Activated CD4-positive, alpha-beta T cell treated with anti-CD3 and anti-CD28 coated beads, Interleukin-2, Interleukin-6, amounts not matched to agents 100 ng/mL and 50 ng/mL, durations not matched to agents 16 hours and 8 hours (primary cell): Measurements from ENCODE around the gene AVL9.

Source experiments
- DNase-seq: peaks from one replicate; pipeline ENCODE4 v3.0.0-alpha.2; 2020

AVL9 gene

DNA sequence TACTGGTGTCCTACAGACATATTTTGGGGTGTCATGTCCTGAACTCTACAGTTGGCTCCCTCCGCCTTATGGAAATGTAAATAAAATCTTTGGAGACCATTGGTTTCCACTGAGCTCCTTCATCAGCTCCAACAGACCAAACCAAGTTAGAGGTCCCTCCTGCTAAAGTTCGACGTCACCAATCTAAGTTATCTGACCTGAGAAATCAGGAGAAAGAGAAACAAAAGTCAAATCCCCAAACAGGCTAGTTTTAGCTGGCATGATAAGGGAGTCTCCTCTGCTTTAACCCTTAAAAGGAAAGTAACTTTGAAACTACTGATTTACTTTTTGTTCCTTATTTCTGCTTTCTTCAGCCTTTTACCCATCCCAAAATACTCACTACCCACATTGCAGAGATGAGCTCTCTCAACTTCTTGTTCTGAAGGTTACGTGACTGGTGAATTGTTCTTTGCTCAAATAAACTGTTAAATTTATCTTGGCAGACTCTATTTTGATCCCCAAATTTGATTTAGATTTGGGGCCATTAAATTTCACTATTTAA, 39.9 kb downstream of the AVL9 start:
- no peak for DNase-seq

DNA sequence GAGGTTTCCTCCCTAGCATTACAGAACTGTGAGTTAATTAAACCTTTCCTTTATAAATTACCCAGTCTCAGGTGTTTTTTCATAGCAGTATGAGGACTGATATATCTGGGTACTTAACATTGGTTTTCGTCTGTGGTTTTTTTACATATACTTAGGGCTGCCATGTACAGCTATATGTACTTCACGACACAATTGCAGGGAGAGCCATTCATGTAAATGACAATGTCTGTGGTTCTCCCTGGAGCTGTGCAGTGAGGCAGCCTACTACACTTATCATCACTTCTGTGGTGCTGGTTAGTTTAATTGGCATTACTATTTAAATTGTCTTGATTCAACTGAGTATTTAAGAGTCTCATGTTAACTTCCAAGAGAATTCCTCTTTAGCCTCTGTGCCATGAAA, 40.7 kb downstream of the AVL9 start:
- no peak for DNase-seq

DNA sequence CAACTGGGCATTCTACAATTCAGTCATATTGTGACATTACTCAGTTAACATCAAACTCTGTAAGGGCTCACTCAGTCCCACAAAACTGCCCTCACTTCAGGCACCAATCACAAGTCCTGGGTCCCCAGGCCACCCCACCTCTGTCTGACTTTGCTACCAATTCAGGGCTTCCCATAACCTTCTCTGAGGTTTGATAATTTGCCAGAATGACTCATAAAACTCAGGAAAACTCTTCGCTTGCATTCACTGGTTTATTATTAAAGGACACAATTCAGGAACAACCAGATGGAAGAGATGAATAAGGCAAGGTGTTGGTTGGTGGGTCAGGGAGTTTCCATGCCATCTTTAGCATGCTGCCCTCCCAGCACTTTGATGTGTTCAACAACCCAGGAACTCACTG, 41.3 kb downstream of the AVL9 start:
- no peak for DNase-seq

DNA sequence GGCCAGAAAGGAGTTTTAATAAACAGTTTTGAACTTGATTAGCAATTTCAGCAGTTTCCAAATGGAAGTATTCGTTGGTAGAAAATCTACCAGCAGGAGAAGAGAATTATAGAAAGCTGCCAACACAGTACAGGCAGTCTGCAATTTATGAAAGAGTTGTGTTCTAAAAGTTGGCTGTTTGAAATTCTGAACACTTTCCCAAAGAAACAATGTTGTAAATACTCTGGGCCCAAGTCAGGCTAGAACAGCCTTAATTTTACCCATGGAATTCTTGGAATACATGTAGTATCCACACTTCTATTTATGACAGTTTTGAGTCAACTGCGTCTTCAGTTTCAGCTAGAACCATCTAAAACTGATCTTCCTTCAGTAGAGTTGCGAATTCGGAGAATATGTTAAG, 42.5 kb downstream of the AVL9 start:
- no peak for DNase-seq

DNA sequence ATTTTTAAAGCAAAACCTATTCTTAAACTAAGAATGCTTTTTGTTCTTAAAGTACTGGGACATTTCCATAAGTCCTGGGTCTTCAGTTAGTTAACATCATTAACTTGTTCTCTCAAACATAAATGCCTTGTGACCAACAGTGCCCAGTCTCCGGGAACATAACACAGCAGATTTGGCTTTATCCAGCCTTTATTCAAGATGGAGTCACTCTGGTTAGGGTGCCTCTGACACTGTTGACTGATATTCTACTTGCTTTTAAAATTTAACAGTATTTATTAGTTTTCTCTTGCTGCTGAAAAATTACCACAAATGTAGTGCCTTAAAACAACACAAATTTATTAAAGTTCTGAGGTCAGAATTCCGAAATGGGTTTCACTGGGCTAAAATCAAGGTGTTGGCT, 44.1 kb downstream of the AVL9 start:
- no peak for DNase-seq

DNA sequence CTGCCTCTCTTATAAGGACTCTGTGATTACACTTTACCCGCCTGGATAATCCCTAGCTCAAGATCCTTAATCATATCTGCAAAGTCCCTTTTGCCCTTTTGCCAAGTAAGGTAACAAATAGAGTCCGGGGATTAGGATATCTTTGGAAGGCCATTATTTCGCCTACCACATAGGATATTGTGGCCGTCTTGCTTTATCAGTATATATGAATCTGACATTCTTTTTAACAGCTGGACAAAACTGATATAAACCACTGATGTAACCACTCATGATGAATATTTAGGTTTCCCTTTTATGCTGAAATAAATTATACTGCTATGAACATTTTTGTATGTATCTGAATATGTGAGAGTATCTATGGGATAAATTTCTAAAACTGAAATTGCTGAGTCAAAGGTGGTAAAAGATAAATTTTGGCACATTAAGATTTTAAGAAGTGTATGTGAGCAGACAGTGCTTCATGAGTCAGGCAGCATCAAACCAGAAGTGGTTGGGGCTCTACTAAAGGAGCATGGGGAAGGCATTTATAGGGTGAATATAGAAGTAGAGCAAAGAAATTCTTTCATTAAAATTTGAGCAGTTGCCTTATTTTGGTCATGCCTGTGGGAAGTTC, 44.7 kb downstream of the AVL9 start:
- peak; percentile 27 for DNase-seq

DNA sequence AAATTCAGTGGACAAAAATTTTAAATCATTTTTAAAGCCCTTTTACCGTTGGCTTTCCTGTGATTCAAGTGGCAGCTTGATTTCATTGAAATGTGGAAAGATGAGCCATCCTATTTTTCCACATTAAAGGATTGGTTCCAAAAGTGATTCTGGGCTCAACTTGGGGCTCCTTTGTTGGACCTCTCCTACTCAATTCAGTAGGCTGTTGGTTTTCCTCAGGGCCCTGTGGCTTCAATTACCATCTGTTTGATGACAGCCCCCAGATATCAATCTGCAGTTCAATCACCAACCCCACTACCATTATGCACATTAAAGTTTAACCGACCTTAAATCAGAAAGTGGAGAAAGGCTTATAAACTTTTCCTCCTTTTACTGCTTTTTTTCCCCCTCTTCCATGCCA, 47.3 kb downstream of the AVL9 start:
- no peak for DNase-seq

DNA sequence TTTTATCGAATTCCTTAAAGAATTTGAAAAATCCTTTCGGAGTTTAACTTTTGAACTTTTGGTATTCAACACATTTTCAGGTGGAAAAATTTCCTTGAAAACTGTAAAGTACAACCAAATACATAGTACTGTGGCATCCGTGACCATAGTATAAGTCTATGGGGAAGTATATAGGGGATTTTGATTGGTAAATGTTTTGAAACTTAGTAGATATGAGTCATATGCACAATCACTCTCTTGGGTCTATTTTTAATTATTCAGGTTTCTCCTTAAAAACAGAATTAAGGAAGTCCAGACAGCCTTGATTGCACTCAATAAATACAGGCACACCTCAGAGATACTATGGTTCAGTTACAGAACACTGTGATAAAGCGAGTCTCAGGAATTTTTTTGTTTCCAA, 64.2 kb downstream of the AVL9 start:
- DNase-seq, result no peak

DNA sequence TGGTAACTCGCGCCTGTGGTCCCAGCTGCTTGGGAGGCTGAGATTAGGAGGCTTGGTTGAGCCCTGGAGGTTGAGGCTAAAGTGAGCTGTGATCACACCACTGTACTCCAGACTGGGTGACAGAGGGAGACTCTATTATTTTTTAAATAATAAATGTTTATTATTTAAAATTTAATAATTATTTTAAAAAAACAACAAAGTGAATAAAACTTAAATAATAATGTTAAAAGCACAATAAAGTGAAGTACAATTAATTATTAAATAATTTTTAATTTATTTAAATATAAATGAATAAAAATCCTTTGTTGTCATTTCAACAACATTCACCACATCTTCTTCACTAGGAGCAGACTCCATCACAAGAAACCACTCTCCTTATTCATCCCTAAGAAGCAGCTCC, 64.8 kb downstream of the AVL9 start:
- no peak for DNase-seq

DNA sequence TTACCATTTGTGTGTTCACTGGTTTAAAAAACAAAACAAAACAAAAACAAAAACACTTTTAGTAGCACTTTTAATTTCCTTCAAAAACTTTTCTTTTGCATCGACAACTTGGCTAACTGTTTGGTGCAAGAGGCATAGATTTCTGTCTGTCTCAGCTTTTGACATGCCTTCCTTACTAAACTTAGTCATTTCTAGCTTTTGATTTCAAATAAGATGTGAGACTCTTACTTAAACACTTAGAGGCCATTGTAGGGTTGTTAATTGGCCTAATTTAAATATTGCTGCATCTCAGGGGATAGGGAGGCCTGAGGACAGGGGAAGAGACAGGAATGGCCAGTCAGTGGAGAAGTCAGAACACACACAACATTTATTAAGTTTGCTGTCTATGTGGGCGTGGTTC, 66.3 kb downstream of the AVL9 start:
- DNase-seq, result peak; percentile 30

DNA sequence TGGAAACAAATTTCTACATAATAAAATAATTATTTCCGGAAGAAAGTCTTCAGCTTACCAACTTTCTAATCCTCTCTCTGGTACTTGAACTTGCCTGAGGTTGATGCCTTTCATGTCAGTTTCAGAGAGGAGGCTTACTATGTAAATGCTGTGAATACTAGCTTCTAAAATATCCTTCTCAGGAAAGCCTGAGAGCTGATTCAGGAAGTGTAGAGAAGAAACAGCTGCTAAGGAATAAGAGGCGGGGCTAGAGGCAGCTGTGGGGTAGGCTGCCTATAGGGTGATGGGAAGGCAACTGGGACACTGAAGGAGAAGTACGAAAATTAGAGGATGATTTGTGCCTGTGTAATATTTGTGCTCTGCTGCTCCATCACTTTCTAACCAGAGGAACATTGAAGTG, 69.3 kb downstream of the AVL9 start:
- DNase-seq, result no peak

DNA sequence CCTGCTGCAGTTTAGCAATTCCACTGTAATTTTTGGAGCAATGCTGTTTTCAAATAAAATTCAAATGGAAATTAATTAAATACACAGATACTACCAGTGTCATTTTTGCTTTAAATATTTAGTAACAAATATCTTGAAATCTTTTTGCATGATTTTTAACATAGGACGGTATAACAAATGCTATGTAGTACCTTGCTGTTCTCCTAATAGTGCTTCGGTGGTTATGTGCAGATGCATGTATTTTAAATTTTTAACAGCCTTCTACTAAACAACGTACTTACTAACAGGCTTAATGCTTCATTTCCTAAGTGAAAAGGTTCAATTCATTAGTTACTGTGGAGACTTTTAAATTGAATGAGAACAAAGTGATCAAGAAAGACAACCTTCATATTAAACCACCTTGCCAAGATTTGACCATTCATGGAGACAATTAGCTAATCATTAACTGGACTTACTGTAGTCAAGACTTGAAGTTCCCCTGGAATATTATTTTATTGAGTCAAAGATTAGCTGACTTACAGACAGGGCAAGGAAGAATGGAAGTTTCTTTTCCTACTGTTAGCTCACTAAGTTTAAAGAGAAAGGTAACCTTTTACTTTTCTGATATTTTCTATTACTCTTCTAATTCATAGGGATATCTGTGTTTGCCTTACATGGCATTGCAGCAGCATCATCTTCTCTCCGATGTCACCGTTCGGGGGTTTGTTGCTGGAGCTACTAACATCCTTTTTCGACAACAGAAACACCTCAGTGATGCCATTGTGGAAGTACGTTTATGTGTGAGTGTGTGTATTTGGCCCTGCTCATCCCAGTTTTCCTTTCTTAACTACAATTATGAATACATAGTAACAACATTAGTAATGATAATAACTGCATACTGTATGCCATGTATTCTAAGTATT, 74.3 kb downstream of the AVL9 start:
- DNase-seq, result no peak

DNA sequence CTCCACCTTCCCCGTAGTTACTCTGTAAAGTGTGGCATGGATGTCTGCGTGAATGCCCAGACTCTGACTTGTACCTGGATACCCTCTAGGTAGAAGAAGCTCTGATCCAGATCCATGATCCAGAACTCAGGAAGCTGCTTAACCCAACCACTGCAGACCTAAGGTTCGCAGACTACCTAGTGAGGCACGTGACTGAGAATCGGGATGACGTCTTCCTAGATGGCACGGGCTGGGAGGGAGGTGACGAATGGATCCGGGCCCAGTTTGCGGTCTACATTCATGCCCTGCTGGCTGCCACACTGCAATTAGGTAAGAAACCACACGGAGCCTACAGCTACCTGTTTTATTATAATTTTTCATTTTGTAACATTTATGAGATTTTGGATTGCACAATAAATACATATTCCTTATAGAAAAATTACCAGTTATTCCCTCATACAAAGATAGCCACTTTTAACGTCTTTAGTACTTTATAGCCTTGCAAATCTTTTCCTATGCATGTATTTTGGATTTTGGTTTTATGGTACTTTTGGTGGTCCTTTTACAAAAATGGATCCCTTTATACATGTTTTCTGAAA, 77.9 kb downstream of the AVL9 start:
- DNase-seq, result no peak

DNA sequence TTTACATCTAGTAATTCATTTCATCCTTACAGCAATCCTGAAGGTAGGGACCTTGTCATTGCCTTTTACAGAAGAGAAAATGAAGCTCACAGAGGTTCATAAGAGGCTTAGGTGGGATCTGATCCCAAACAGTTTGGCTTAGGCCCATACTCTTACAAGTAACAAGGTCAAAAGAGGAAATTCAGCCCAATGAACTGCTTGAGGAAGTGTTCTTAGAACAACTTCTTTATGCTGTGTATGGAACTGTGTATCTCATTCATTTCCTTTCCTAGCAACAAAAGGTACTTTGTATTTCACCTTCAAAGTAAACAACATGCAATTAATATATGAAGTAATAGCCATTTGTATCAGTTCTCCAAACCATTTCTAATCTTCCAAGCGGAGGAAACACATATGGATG, 79.3 kb downstream of the AVL9 start:
- no peak for DNase-seq

DNA sequence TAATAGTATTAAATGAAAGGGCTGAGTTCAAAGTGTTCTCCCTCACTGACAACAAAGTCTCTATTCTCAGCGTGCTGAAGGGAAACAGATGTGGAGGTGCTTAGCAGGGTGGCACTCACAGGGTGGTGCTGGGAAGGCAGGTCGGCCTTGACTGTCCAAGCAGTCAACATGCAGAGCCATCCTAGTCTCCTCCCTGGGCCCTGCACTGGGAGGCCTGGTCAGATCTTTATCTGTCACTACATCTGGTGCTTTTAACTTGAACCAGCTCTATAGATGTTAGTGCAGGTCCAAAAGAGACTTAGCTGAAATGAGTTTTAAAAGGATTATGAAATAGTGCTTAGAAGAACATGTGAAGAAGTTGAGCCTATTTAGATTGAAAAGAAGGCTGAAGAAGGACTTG, 82.1 kb downstream of the AVL9 start:
- no peak for DNase-seq

DNA sequence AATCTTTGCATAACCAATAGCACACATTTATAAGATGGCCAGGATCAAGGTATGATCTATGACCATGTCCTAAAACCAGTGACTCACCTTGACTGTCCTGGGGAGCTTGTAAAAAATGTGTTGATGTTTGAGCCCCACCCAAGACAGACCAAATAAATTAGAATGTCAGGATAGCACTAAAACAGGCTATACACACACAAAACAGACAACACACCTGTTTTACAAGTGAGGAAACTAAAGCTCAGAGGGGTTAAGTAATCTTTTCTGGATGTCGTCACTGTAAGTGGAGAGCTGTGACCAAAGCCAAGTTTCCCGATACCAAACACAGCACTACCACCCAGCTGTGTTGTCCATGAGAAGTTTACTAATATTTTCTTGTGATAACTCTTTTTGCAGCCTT, 84.5 kb downstream of the AVL9 start:
- DNase-seq, result no peak

DNA sequence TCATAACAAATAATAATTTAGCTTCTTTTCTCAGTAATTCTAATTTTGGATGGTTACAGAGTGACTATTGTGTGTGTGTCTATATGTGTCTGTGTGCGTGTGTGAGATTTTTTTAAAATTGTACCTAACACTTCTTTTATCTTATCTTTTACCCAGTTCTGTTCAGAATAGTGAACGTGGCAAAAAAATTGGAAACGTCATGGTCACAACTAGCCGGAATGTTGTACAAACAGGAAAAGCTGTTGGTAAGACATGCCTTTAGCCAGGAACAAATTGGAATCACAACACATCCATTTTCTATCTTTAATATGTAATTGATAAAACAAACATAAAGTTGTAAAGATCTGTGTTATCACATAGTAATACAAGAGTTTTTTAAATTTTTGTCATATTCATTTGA, 85.4 kb downstream of the AVL9 start:
- DNase-seq, result no peak

DNA sequence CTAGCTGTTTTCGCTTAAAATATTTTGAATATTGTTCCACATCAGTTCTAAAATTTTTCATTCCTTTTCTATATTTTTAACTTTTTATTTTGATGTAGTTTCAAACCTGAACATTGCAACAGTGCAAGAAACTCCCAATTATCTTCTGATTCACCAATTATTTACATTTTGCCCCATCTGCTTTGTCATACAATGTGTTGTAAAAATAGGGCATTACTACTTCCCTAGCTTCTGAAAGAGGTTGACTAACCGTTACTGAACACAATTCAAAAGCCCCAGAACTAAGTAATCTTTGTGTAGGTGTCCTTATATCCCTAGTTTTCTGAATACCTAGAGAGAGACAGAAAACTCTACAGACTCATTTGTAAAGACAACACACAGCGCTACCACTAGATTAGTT, 86.7 kb downstream of the AVL9 start:
- DNase-seq, result no peak

DNA sequence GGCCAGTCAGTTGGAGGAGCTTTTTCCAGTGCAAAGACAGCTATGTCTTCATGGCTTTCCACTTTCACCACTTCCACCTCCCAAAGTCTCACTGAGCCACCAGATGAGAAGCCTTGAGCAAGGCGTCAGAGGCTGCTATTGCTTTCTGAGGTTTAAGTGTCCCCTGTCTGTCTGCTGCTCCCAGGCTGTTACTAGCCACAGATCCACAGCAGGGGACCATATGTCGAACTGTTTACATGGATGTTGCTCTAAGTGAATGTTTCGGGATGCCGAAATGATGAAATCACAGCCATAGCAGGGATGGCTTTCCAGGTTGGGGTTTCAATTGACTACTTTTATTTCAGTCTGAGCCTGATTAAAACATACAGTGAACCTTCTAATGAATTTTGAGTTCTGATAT, 88.5 kb downstream of the AVL9 start:
- no peak for DNase-seq

DNA sequence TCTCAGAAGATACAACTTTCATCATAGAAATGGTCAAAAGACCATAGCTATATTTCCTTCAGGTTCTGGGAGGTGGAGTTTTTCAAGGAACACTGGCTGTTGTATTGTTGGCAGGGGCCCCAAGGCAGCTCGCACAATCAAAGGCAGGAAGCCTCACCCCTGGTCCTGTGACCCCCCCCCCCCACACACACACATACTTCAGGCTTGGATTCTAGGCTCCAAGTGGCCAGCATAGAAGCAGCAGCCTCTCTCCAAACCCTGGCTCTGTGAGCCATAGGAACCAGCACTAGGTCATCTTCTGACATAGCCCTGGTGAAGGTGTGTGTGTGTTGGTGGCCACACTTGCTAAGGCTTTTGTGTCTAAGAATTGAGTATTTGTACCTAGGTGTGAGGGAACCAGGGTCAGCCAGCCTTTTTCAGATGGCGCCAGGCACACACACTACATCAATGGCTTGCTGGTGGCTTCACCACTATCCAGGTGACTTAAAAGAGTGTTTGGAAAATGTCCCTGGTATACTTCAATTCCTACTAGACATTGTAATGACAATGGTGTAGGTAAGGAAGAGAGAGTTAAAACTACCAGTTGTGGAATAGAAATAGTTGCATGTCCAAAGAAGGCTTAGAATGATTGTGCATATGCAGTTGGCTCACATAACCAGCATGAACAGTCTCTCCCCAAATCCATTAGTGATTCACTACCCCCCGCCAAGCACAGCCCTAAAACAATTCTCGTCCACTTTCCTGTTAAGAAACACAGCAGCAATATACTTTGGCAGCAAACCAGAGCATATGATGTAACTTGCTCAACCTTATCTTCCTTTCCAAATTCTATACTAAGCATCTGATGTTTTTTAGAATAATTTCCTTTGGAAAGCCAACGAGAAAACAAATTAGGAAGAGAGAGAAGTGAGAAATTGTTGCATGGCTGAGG, 91.3 kb downstream of the AVL9 start:
- DNase-seq, result no peak

DNA sequence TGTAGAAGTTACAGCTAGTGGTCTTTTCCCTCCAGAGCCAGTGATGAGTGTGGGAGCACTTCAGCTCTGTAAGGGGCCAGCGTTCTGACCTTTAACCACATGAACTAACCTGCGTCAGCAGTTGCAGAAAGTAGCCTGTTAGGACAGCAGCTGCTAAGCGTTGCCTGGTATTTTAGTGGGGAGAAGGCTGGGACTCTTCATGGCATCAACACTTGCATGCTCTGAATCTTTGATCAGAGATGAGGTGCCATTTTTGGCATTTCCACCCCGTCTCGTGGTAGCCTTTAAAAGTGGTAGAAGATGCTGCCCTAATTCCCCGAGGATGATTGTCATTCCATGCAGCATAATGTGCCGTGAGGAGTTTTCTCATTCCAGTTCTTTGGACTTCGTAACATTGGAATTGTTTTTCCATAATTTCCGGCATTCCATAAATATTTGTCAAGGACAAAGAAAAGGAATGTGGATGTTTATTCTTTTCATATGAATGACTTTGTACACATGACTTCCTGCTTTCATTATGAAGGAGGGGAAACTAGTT, 92.2 kb downstream of the AVL9 start:
- no peak for DNase-seq

DNA sequence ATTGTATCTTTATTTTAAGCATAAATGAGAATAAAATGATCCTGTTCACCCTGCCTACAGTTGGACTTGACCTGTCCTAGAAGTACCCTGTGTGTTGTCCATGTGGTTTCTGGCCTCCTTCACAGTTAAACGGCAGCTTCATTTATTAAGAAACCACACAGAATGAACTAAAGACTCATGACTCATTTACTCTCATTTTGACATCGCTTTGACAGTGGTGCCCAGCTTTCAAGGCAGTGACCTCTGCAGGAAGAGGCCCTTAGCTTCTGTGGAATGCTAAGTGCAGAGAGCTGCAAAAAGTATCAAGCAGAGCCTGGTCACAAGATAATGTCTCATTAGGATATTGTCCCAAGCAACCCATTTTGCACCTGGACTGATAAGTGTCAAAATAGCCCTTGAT, 93.4 kb downstream of the AVL9 start:
- DNase-seq, result peak; percentile 77

DNA sequence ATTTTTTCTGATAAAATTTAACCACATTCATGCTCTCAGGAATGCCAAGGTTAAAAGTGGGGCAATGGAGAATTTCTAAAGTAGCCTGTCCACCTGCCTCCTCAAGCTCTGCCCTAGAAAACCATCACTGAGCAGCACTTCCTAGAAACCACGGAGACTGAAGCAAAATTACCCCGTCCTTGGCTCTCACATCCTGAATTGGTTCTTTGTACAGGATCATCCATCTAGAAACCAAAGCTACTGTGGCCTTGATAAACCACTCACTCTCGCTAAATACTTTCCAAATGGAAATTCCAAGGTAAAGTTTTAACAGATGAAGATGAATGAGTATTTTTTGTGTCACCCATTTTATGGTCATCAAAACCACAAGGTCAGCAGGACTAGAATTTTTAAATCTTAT, 96.6 kb downstream of the AVL9 start:
- no peak for DNase-seq
